HG03575 (cell line): ENCODE measurements around the gene DHRSX.
"Not testable (repeated sequence)": the region's sequence is repeated elsewhere in the genome, so short reads cannot be mapped to it uniquely, and the experiment has no call there.

Experiments used
- ATAC-seq: cut with Tn5 transposase; IDR thresholded peaks from one replicate; pipeline ENCODE4 v1.9.1; 2021; ENCODE audit not compliant: unreplicated experiment, insufficient number of reproducible peaks, low FRiP score; ENCODE audit errors: extremely low read depth

Gene DHRSX

GRCh38 chrX:2441466-2441865, 59.3 kb downstream of the DHRSX start:
- no peak for ATAC-seq

- no peak for ATAC-seq
These were observed 61.2 kb downstream of the DHRSX start for GRCh38 chrX:2439613-2440012.

GRCh38 chrX:2435465-2435864, 65.3 kb downstream of the DHRSX start:
- no peak for ATAC-seq

DNA sequence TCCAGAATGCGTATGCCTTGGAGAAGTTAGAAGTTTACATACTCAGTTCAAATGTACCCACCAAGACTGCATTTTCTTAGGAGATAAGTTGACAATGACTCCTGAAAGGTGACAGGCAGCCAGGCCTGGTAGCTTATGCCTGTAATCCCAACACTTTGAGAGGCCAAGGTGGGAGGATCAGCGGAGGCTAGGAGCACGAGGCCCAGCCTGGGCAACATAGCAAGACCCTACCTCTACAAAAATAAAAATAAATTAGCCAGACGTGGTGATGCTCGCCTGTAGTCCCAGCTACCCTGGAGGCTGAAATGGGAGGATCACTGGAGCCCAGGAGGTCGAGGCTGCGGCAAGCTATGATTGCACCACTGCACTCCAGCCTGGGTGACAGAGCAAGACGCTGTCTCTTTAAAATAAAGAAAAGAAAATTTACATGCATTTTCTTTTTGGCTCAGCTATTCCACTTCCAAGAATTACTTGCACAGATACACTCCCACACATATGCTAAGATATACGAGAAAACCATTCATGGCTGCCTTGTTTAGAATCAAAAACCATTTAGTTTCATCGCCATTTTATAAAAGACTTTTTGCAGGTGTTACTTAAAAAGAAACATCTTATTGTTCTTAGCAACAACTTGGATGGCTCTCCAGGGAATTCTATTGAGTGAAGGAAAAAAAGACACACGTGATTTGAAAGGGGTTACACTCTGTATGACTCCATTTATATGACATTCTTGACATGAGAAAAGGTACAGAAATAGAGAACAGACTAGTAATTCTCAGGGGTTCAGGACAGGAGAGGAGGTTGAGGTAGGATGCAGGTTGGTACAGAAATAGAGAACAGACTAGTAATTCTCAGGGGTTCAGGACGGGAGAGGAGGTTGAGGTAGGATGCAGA, 66.3 kb downstream of the DHRSX start:
- ATAC-seq = no peak

- ATAC-seq = no peak
These were observed 68.4 kb downstream of the DHRSX start for GRCh38 chrX:2432298-2432863.

DNA sequence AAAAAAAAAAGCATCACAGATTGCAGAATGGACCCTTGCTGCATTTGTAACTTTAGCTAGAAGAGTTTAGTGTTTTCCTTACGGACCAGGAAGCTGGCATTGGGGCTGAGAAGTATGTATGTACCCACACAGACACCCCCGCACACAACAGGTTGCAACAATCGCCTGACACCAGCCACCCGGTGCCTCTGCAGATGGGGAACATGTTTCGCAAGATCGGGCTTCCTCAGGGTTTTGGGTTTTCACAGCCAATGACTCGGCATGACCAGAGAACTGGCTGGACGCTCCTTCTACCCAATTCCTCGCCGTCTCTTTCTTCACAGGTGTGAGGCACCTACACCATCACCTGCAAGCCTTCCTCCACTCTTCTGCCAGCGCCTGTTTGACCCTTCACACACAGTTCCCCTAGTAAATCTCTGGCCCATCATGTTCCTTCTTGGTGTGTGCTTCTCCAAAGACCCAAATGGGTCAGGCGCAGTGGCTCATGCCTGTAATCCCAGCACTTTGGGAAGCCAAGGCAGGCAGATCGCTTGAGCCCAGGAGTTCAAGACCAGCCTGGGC, 70.4 kb downstream of the DHRSX start:
- ATAC-seq = no peak

DNA sequence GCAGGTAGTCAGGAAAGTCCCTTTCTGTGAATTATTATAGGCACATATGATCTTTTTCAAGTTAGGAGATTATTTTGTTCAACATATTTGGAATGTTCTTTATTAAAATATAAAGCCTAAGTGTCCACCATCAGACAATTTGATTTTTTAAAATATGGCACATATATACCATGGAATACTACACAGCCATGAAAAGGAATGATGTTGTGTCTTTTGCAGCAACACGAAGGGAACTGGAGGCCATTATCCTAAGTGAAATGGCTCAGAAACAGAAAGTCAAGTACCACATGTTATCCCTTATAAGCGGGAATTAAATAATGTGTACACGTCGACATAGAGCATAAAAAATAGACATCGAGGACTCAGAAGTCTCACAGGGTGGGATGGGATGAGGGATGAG, 73.0 kb downstream of the DHRSX start:
- no peak for ATAC-seq

- no peak for ATAC-seq
These were observed 73.6 kb downstream of the DHRSX start for GRCh38 chrX:2427147-2427546.

DNA sequence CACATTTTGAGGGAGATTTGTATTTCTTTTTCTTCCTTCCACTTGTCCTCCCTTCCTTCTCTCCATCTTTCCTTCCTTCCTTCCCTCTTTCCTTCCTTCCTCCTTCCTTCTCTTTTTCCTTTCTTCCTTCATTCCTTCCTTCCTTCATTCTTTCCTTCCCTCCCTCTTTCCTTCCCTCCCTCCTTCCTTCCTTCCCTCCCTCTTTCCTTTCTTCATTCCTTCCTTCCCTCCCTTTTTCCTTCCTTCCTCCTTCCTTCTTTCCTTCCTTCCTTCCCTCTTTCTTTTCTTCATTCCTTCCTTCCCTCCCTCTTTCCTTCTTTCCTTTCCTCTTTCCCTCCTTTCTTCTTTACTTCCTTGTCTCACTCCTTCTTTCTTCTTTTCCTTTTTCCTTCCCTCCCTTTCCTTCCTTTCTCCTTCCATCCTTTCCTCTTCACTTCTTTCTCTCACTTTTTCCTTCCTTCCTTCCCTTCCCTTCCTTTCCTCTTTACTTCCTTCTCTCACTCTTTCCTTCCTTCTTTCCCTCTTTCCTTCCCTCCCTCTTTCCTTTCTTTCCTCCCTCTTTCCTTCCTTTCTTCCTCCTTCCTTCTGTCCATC, 74.4 kb downstream of the DHRSX start:
- no peak for ATAC-seq

GRCh38 chrX:2425286-2426071, 75.3 kb downstream of the DHRSX start:
- no peak for ATAC-seq

GRCh38 chrX:2424317-2424716, 76.5 kb downstream of the DHRSX start:
- no peak for ATAC-seq

DNA sequence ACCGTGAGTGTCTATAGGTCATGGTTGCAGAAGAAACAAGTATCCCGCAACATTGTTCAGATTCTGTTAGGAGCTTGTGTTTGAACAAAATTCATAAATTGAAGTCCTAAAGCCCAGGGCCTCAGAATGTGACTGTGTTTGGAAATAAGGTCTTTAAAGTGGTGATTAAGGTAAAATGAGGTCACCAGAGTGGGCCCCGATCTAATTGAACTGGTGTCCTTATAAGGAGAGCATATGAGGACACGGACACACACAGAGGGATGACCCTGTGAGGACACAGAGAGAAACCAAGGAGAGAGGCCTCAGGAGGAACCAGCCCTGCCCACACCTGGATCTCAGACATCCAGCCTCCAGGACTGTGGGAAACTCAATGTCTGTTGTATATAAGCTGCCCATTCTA, 76.9 kb downstream of the DHRSX start:
- ATAC-seq = no peak

DNA sequence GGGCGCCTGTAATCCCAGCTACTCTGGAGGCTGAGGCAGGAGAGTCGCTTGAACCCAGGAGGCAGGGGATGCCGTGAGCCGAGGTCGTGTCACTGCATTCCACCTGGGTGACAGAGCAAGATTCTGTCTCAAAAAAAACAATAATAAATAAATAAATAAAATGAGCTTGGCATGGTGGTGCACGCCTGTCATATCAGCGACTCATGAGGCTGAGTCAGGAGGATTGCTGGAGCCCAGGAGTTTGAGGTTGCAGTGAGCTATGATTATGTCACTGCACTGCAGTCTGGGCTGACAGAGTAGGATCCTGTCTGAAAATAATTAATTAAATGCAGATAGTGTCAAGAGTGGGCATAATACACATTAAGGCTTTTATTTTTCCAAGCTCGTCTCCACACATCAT, 77.5 kb downstream of the DHRSX start:
- no peak for ATAC-seq

- ATAC-seq = not testable (repeated sequence)
These were observed 81.4 kb downstream of the DHRSX start for GRCh38 chrX:2419418-2419817.

DNA sequence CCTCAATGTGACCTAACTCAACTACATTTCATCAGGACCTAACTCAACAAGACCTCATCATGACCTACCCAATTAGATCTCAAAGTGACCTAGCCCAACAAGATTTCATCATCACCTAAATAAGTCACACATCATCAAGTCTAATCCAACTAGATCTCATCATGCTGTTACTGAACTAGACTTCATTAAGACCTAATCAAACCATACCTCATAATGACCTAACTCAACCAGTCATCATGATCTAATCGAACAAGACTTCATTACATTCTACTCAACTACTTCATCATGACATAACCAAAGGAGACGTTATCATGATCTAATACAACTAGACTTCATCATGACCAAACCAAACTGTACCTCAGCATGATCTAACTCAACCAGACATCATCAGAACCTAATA, 82.8 kb downstream of the DHRSX start:
- ATAC-seq = no peak

- no peak for ATAC-seq
These were observed 83.7 kb downstream of the DHRSX start for GRCh38 chrX:2416851-2417604.

DNA sequence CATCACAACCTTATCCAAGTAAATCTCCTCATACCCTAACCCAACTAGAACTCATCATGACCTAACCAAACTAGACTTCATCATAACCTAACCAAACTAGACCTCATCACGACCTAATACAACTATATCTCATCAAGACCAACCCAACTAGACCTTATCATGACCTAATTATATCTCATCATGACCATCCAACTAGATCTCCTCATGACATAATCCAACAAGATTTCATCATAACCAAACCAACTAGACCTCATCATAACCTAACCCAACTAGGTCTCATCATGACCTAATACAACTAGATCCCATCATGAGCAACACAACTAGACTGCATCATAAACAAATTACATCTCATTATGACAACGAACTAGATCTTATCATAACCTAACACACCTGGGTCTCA, 86.4 kb downstream of the DHRSX start:
- no peak for ATAC-seq

DNA sequence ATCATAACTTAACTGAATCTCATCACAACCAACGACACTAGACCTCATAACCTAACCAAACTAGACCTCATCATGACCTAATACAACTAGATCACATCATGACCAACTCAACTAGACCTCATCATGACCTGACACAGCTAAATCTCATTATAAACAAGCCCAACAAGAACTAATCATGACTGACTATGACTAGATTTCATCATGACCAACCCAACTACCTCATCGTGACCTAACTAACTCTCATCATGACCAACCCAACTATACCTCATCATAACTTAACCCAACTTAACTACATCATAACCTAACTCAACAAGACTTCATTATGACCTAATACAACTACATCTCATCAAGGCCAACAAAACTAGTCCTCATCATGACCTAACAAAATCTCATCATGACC, 86.8 kb downstream of the DHRSX start:
- no peak for ATAC-seq

DNA sequence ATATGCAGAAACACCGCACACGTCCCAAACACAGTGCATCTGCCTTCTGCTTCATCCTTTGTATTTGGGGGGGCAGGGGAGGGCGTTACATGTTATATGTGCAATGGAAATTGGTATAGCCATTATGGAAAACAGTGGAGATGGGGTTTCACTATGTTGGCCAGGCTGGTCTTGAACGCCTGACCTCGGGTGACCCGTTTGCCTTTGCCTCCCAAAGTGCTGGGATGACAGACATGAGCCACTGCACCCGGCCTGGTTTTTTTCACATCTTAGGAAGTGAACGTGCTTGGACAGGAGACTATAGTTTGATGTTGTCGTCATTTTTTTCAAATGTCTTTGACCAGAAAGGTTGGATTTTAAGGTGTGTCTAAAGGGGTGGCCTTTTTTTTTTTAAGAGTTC, 88.6 kb downstream of the DHRSX start:
- no peak for ATAC-seq
